ENCODE measurements around the gene ATF5.
"Not testable (repeated sequence)": the region's sequence is repeated elsewhere in the genome, so short reads cannot be mapped to it uniquely, and the experiment has no call there.

Gene ATF5

DNA sequence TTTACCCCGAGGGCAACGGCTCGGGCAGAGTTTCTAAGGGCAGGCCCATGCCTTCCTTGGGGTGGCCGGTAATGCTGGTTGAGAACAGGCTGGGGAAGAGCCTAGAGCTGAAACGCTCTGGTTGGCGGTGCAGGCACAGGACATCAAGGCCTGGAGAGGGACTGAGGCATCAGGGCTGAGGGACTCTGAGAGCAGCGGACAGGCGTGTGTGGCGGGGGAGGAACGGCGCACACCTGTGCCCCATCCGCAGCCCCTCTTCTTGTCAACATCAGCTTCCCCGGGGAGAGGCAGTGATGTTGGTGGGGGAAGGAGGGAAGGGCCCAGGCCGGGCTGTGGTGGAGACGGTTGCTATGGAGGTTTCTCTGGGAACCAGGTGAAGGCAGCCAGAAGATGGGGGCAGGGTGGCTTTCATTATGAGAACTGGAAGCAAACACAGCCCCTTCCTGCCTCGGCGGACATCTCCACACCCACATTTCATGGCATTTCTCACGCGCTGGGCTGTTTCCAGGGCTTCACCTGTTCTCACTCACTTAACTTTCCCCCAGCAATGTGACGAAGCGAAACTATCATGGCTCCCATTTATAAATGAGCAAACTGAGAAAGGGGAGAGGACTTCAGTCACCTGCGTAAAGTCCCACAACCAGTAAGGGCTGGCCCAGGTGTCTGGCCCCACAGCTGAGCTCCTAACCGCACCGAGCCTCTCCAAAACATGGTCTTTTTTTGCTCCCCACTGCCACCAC is 8.2 kb upstream of the ATF5 start:
- peaks cover 99% of the 10 kb centered on the region for H4K20me1 ChIP-seq
- TF ChIP-seq Cebpa-rat (IDR thresholded peaks at IDR 0.05), result no peak
- H3K4me2 ChIP-seq, result peak overlapping the region; percentile 98
- no peak overlapping the region for H3K4me3 ChIP-seq
- peak overlapping the region; percentile 64 for H3K9ac ChIP-seq
- no peaks in the 10 kb centered on the region for H3K27me3 ChIP-seq
- no peaks in the 10 kb centered on the region for H3K9me3 ChIP-seq
- peak overlapping the region; percentile 87 for H3K27ac ChIP-seq
- peaks cover 96% of the 10 kb centered on the region for H3K36me3 ChIP-seq
- peaks cover 81% of the 10 kb centered on the region for H3K4me1 ChIP-seq

DNA sequence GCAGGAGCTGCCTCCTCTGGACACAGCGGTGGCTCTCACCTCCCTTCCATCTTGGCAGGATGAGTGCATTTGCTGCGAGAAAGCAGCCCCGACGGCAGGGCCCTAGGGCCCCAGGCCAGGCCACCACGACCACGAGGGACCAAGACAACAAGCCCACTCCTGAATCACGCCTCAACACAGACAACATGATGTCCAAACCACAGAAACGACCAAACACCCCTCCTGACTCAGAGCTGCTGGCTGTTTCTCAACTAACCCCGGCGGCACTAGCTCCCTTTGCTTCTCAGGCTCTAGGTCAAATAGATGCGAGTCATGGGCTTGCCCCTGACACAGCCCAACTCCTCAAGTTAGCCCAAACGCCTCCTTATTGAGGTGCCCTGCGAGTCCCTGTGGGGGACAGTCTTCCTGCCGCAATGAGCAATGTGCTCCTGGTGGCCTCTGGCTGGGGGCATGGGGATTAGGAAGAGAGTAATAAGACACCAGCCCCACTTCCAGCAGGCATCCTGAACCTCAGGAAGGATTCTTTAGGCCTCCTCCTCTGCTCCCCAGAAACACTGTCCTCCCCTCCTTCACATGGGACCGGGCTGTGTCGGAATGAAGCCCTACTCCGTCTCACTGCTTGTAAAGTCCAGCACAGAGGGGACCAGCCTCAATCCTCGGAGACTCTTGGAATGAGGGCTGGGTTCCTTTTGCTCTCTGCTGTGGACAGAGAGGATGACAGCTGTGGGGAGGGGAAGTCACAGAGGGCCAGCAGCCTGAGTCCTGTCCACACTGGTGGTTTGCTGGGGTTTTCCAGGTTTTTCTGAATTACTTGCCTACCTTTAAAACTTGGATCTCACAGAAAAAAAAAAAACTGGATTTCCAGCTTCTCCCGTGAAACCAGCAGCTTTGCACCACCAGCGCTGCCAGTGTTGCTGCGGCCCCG is 6.9 kb upstream of the ATF5 start:
- no peaks in the 10 kb centered on the region for H3K9me3 ChIP-seq
- H3K4me2 ChIP-seq, result peak overlapping the region; percentile 98
- no peak overlapping the region for H3K4me3 ChIP-seq
- H3K27ac ChIP-seq, result peak overlapping the region; percentile 87
- peaks cover 92% of the 10 kb centered on the region for H3K4me1 ChIP-seq
- peaks cover 99% of the 10 kb centered on the region for H4K20me1 ChIP-seq
- no peaks in the 10 kb centered on the region for H3K27me3 ChIP-seq
- peaks cover 95% of the 10 kb centered on the region for H3K36me3 ChIP-seq
- no peak for TF ChIP-seq Cebpa-rat (IDR thresholded peaks at IDR 0.05)
- peak overlapping the region; percentile 64 for H3K9ac ChIP-seq

DNA sequence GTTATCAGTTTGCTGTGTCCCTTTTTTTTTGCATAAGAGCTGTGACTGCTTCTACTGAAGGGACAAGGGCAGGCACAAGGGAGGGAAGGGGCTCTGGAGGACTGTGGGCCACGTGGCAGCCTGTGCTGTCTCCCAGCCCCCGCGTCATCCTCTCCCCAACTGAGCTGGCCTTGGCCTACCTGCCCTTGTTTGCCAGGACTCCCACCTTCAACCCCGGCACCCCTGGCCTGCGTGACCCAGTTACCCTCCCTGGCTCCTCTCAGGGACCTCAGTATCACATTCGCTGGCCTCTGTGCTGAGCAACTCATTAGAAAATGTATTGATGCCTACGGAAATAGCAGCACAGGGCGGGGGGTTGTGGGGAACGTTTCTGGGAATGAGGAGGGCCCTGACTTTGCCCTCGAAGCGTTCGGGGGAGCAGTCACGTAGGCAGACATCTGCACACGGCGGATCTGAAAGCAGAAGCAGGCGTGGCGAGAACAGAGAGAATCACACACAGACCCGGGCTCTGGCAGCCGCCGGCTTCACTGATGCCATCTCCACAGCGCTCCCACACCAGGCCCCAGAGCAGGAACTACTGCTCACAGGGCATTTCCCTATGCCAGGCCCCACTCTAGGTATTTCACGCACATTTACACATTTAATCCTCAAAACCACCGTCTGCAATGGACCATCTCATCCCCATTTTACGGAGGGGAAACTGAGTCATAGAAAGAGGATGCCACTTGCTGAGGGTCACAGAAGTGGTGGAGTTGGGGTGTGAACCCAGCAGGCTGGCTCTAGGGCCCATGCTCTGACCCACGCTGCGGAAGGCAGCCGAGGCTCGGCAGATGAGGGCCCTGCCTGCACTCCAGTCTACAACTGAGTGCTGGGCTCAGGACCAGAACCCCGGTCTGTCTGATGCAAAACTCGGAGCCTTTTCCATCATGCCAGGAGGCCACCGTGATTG is 5.7 kb upstream of the ATF5 start:
- no peak for TF ChIP-seq Cebpa-rat (IDR thresholded peaks at IDR 0.05)
- peak overlapping the region; percentile 70 for H3K9ac ChIP-seq
- peak overlapping the region; percentile 98 for H3K4me2 ChIP-seq
- peaks cover 92% of the 10 kb centered on the region for H3K4me1 ChIP-seq
- H3K27me3 ChIP-seq, result no peaks in the 10 kb centered on the region
- no peaks in the 10 kb centered on the region for H3K9me3 ChIP-seq
- H3K4me3 ChIP-seq, result peak overlapping the region; percentile 41; the same call in 1 of the 2 replicates
- H3K36me3 ChIP-seq, result peaks cover 92% of the 10 kb centered on the region
- peak overlapping the region; percentile 87 for H3K27ac ChIP-seq
- peaks cover 98% of the 10 kb centered on the region for H4K20me1 ChIP-seq

DNA sequence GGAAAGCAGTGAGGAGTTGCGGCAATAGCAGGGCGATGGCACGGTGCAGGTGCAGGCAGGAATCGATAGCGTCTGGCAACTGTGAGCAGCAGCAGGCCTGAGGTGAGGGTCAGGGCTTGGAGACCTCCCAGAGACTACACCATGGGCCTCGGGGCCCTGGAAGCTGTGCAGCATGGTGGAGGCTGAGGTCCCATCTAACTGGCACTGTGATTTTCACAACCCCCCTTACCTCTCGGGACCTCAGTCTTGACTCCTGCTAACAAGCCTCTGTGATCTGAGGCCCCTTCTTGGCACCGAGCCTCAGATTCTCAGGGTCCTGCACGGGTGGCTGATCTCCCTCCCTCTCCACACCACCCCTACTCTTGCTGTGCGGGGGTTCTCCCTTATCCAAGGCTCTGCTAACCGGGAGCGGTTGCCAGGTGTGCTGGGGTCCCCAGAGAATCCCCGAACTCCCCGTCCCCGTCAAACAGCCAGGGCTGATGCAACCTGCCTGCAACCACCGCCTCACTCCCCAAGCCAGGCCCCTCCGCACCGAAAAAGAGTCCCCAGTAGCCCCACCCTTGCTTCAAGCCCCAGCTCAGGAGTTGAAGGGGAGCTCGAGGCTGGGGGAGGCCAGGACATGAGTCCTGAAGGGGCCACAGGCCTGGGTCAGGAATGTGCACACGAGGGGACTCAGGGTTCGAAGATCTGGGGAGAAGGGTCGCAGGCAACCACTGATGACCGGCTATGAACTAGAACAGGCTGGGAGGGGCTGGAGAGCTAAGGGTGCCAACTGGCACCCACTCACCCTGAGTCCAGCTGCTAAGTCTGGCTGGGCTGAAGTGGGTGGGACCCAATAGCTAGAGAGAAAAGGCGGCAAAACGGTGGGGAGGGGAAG is 4.8 kb upstream of the ATF5 start:
- H3K4me3 ChIP-seq, result peak overlapping the region; percentile 41
- H3K36me3 ChIP-seq, result peaks cover 86% of the 10 kb centered on the region
- peak overlapping the region; percentile 98 for H3K4me2 ChIP-seq
- peak overlapping the region; percentile 87 for H3K27ac ChIP-seq
- H3K9me3 ChIP-seq, result no peaks in the 10 kb centered on the region
- H3K9ac ChIP-seq, result peak overlapping the region; percentile 70
- peak; percentile 63; the same call in 1 of the 2 replicates for TF ChIP-seq Cebpa-rat (IDR thresholded peaks at IDR 0.05)
- no peaks in the 10 kb centered on the region for H3K27me3 ChIP-seq
- H3K4me1 ChIP-seq, result peaks cover 89% of the 10 kb centered on the region
- peaks cover 90% of the 10 kb centered on the region for H4K20me1 ChIP-seq

DNA sequence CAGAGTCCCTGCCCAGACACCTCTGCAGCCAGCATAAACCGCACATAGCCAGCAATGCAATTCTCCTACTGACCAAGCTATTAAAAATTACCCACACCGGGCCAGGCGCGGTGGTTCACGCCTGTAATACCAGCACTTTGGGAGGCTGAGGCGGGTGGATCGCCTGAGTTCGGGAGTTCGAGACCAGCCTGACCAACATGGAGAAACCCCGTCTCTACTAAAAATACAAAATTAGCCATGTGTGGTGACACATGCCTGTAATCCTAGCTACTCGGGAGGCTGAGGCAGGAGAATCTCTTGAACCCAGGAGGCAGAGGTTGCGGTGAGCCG is 4.2 kb upstream of the ATF5 start:
- peaks cover 84% of the 10 kb centered on the region for H4K20me1 ChIP-seq
- H3K4me1 ChIP-seq, result peaks cover 83% of the 10 kb centered on the region

DNA sequence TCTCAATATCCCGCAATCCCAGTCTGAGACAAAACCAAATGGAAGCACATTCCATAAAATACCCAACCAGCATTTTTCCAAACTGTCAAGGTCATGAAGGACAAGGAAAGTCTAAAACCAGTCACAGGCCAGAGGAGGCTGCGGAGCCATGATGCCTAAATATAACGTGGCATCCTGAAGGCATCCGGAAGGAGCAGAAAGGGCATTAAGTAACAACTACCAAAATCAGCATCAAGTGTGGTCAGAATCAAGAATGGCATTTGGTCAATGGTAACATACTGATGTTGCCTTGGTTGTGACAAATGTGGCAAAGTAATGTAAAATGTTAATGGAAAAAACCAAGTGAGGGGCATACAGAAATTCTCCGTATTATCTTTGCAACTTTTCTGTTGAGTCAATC is 3.5 kb upstream of the ATF5 start:
- Histone ChIP-seq H3K27me3 (no peaks in the 10 kb centered on the region), H3K4me2 (peak overlapping the region; percentile 98), H3K27ac (peak overlapping the region; percentile 87; the same call in 1 of the 2 replicates), H3K9me3 (no peaks in the 10 kb centered on the region), H3K9ac (peak overlapping the region; percentile 70; the same call in 1 of the 2 replicates), H3K4me3 (0 out of 2 replicates have a peak overlapping the region, but pooled peaks have one; percentile 41), H3K4me1 (peaks cover 80% of the 10 kb centered on the region), H4K20me1 (peaks cover 80% of the 10 kb centered on the region), H3K36me3 (peaks cover 75% of the 10 kb centered on the region)
- no peak for TF ChIP-seq Cebpa-rat (IDR thresholded peaks at IDR 0.05)

More for the DNA sequence above, 4.2 kb upstream of the ATF5 start:
- Histone ChIP-seq H3K4me2 (peak overlapping the region; percentile 98), H3K4me3 (peak overlapping the region; percentile 41), H3K9ac (peak overlapping the region; percentile 70), H3K36me3 (peaks cover 80% of the 10 kb centered on the region), H3K27ac (peak overlapping the region; percentile 87)
- not testable (repeated sequence) for H3K27me3 ChIP-seq, H3K9me3 ChIP-seq

DNA sequence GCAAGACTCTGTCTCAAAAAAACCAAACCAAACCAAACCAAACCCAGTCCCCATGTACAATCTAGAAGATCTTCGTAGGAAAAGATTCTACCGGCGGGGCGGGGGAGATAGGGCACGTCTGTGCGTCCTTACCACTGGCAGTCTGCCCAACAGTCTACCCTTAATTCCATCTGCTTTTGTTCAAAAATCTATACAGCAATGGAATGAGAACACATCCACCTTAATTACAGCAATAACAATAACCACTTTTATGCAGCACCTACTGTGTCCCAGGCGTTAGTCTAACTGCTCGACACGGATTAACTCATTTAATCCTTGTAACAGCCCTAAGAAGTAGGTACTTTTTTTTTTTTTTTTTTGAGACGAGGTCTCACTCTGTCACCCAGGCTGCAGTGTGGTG is 2.5 kb upstream of the ATF5 start:
- H3K9ac ChIP-seq, result no peak overlapping the region
- H3K4me2 ChIP-seq, result peak overlapping the region; percentile 98
- no peak overlapping the region for H3K27ac ChIP-seq
- no peak overlapping the region; the same call in 1 of the 2 replicates for H3K4me3 ChIP-seq
- H3K27me3 ChIP-seq, result no peaks in the 10 kb centered on the region
- peaks cover 80% of the 10 kb centered on the region for H4K20me1 ChIP-seq
- peaks cover 75% of the 10 kb centered on the region for H3K36me3 ChIP-seq
- H3K4me1 ChIP-seq, result peaks cover 80% of the 10 kb centered on the region
- H3K9me3 ChIP-seq, result no peaks in the 10 kb centered on the region
- TF ChIP-seq Cebpa-rat (IDR thresholded peaks at IDR 0.05), result no peak

DNA sequence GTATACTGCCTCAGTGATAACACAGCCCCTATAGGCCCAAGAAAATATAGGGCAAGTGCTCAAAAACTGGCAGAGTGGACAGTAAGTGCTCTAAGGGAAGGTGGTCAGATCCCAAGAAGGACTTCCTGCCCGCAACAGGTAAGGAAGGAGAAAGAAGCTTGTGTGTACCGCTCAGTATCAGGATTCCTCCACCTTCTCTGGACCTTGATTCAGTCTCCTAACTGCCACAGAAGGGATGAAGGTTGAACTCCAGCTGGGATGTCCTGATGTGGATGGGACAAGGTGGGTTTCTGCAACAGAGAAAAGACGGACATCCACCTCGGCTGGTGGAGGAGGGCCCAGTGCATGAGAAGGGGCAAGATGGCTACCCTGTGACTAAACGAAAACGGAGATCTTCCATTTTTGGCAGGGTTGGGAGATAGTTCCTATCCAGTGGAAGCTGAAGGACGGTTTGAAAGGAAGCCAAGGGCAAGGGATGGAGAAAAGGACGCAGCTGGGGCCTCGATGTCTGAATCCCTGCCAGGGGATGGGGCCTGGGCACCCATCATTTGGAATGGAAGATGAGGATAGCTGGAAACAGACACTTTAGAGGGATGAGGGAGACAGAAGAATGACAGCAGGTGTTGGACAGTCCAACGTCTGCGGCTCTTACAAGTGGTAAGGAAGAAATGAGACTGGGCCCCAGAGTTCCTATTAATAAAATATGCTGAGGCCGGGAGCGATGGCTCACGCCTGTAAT is 1.3 kb upstream of the ATF5 start:
- Histone ChIP-seq H3K27ac (peak overlapping the region; percentile 99), H3K4me3 (peak overlapping the region; percentile 83), H3K9ac (peak overlapping the region; percentile 98), H3K27me3 (no peaks in the 10 kb centered on the region), H3K9me3 (no peaks in the 10 kb centered on the region), H3K4me2 (peak overlapping the region; percentile 98), H4K20me1 (peaks cover 78% of the 10 kb centered on the region), H3K36me3 (peaks cover 71% of the 10 kb centered on the region), H3K4me1 (peaks cover 77% of the 10 kb centered on the region)
- TF ChIP-seq Cebpa-rat (IDR thresholded peaks at IDR 0.05), result no peak
